ENCODE results near the gene SLC22A8. TPM values are rescaled to one million over a fixed set of nuclear protein-coding genes. Genes with fewer than 3 reads are reported as not detected.
"Not testable (repeated sequence)": the region's sequence is repeated elsewhere in the genome, so short reads cannot be mapped to it uniquely, and the experiment has no call there.

The SLC22A8 gene
- total and polyA plus RNA-seq, 10 of the 15 experiments (the other 5 are each of a cell fraction or from before 2014, with no cell fraction given): not detected

DNA sequence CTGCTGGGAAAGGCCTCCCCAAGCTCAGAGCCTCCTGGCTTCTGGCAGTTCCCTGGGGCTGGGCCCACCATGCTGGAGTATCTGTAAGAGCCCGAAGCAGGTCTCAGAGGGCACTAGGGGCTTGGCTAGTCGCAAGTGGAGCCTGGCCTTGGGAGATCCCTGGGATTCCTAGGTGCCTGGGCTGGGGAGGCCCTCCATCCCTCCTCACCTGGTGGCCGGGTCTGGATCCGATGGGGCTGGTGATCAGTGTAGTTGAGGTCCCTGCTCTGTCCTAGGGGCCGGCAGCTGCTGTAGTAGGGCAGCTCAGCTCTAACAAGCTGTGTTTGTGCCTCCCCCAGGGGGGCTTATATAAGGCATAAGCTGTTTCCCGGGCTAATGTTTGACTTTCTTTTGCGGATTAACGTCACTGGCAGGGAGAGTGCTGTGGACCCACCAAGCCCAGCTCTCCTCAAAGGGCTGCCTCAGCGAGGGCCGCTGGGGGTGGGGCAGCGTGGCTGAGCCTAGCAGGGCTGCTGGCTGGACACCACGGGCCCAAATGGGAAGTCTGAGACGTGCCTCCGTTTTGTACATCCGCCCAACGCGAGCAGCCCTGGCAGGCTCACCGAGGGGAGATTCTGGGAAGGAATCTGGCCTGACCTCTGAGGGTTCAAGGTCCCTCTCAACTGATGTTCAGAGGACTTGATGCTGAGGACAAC, at the start of gene SLC22A8 (continued):
- TF ChIP-seq, protein P1, sequence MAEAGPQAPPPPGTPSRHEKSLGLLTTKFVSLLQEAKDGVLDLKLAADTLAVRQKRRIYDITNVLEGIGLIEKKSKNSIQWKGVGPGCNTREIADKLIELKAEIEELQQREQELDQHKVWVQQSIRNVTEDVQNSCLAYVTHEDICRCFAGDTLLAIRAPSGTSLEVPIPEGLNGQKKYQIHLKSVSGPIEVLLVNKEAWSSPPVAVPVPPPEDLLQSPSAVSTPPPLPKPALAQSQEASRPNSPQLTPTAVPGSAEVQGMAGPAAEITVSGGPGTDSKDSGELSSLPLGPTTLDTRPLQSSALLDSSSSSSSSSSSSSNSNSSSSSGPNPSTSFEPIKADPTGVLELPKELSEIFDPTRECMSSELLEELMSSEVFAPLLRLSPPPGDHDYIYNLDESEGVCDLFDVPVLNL (IDR thresholded peaks at IDR 0.05; ENCODE audit: low read depth, low read length): no peak

DNA sequence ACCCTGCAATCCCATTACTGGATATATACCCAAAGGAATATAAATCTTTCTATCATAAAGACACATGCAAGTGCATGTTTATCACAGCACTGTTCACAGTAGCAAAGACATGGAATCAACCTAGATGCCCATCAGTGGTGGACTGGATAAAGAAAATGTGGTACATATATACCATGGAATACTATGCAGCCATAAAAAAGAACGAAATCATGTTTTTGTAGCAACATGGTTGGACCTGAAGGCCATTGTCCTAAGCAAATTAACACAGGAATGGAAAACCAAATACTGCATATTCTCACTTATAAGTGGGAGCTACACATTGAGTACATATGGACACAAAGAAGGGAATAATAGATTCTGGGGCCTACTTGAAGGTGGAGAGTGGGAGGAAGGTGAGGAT, 30.6 kb upstream of the SLC22A8 start:
- SMC1A ChIA-PET (ENCODE audit: uncharacterized antibody, unreplicated experiment); H2AFZ ChIP-seq (ENCODE audit: control insufficient read depth, low read depth, low read length); BruUV-seq (replicated peaks); H3K27ac ChIP-seq (ENCODE audit: control insufficient read depth, insufficient read depth); DNase-seq (ENCODE audit: low read depth, low spot score); POLR2A ChIA-PET; RAD21 ChIA-PET (ENCODE audit: unreplicated experiment); H3K4me1 ChIP-seq (ENCODE audit: control insufficient read depth, insufficient read depth, low read length); H3K4me2 ChIP-seq (ENCODE audit: control insufficient read depth, insufficient read depth); H3K36me3 ChIP-seq (ENCODE audit: control insufficient read depth in 2 of 2, insufficient read depth in 2 of 2, low read length in 1 of 2); FAIRE-seq; CTCF ChIA-PET; in situ Hi-C loops (cut with MboI); H3K9me3 ChIP-seq (replicated peaks; ENCODE audit: control insufficient read depth, insufficient read depth, low read length); intact Hi-C loops (cut with micrococcal nuclease; ENCODE audit: unreplicated experiment); H3K27me3 ChIP-seq (replicated peaks in 1 of 2; ENCODE audit: control insufficient read depth in 2 of 2, insufficient read depth in 2 of 2, low read length in 1 of 2); H3K4me3 ChIP-seq; H3K9ac ChIP-seq (ENCODE audit: control insufficient read depth, insufficient read depth, low read length); ATAC-seq; H4K20me1 ChIP-seq (ENCODE audit: control insufficient read depth, insufficient read depth); H3K79me2 ChIP-seq (ENCODE audit: control insufficient read depth, insufficient read depth, low read length): not testable (repeated sequence)
- WGBS (ENCODE audit: insufficient coverage, insufficient replicate concordance, low lambda C conversion rate, missing lambda C conversion rate): 0% methylated on average over 1 of the region's 1 CpG

DNA sequence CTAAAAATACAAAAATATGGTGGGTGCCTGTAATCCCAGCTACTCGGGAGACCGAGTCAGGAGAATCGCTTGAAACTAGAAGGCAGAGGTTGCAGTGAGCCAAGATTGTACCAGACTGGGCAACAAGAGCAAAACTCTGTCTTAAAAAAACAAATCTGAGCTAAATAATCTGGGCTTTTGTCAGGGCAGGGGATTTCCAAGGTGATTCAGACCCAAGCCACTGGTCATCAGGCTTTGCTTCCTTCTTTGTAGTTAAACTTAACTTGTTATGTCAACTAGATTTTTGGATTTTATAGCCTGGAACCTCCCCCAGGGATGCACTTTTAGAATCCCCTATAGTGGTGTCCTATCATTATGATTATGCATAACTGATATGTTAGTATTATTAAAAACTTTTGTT, 27.0 kb upstream of the SLC22A8 start:
- Histone ChIP-seq H3K4me3 (no peak overlapping the region), H3K36me3 (ENCODE audit: control insufficient read depth in 2 of 2, insufficient read depth in 2 of 2, low read length in 1 of 2) (no peaks in the 10 kb centered on the region), H2AFZ (ENCODE audit: control insufficient read depth, low read depth, low read length) (no peak overlapping the region), H3K4me2 (ENCODE audit: control insufficient read depth, insufficient read depth) (no peak overlapping the region), H3K27me3 (replicated peaks in 1 of 2; ENCODE audit: control insufficient read depth in 2 of 2, insufficient read depth in 2 of 2, low read length in 1 of 2) (no peaks in the 10 kb centered on the region), H3K79me2 (ENCODE audit: control insufficient read depth, insufficient read depth, low read length) (no peaks in the 10 kb centered on the region), H3K9me3 (replicated peaks; ENCODE audit: control insufficient read depth, insufficient read depth, low read length) (no peaks in the 10 kb centered on the region), H4K20me1 (ENCODE audit: control insufficient read depth, insufficient read depth) (no peaks in the 10 kb centered on the region), H3K27ac (ENCODE audit: control insufficient read depth, insufficient read depth) (no peak overlapping the region), H3K4me1 (ENCODE audit: control insufficient read depth, insufficient read depth, low read length) (no peaks in the 10 kb centered on the region), H3K9ac (ENCODE audit: control insufficient read depth, insufficient read depth, low read length) (no peak overlapping the region)
- ChIA-PET CTCF (interaction anchor here (1.4 kb wide), 1 partner anchor 137 kb away, joined by 3 read pairs; no protein-coding TSS in a partner anchor), POLR2A (interaction anchor here (0.6 kb wide), 1 partner anchor 119 kb away, joined by 4 read pairs; no protein-coding TSS in a partner anchor), SMC1A (ENCODE audit: uncharacterized antibody, unreplicated experiment) (no interaction called here), RAD21 (ENCODE audit: unreplicated experiment) (no interaction called here)
- in situ Hi-C loops (cut with MboI) (no loop called here), intact Hi-C loops (cut with micrococcal nuclease; ENCODE audit: unreplicated experiment) (no loop called here)
- ATAC-seq: no peak
- no peak for FAIRE-seq
- DNase-seq (ENCODE audit: low read depth, low spot score): no peak
- BruUV-seq (replicated peaks): no TSS peak
- WGBS (ENCODE audit: insufficient coverage, insufficient replicate concordance, low lambda C conversion rate, missing lambda C conversion rate): 82% methylated on average over 3 of the region's 3 CpGs
- TF ChIP-seq, protein P2, sequence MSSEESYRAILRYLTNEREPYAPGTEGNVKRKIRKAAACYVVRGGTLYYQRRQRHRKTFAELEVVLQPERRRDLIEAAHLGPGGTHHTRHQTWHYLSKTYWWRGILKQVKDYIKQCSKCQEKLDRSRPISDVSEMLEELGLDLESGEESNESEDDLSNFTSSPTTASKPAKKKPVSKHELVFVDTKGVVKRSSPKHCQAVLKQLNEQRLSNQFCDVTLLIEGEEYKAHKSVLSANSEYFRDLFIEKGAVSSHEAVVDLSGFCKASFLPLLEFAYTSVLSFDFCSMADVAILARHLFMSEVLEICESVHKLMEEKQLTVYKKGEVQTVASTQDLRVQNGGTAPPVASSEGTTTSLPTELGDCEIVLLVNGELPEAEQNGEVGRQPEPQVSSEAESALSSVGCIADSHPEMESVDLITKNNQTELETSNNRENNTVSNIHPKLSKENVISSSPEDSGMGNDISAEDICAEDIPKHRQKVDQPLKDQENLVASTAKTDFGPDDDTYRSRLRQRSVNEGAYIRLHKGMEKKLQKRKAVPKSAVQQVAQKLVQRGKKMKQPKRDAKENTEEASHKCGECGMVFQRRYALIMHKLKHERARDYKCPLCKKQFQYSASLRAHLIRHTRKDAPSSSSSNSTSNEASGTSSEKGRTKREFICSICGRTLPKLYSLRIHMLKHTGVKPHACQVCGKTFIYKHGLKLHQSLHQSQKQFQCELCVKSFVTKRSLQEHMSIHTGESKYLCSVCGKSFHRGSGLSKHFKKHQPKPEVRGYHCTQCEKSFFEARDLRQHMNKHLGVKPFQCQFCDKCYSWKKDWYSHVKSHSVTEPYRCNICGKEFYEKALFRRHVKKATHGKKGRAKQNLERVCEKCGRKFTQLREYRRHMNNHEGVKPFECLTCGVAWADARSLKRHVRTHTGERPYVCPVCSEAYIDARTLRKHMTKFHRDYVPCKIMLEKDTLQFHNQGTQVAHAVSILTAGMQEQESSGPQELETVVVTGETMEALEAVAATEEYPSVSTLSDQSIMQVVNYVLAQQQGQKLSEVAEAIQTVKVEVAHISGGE (CRISPR knock-in tag; IDR thresholded peaks at IDR 0.05): no peak
- no peak for TF ChIP-seq JUNB (IDR thresholded peaks at IDR 0.05)
- TF ChIP-seq CBX3 (IDR thresholded peaks at IDR 0.05; ENCODE audit: borderline replicate concordance, low read depth): no peak
- no peak for TF ChIP-seq SRF (IDR thresholded peaks at IDR 0.05; ENCODE audit: low read depth in 2 of 2, low read length in 2 of 2)
- no peak for TF ChIP-seq KLF5 (IDR thresholded peaks at IDR 0.05; ENCODE audit: partially characterized antibody)
- TF ChIP-seq BMI1 (IDR thresholded peaks at IDR 0.05; ENCODE audit: borderline replicate concordance): no peak
- TF ChIP-seq, protein P3, sequence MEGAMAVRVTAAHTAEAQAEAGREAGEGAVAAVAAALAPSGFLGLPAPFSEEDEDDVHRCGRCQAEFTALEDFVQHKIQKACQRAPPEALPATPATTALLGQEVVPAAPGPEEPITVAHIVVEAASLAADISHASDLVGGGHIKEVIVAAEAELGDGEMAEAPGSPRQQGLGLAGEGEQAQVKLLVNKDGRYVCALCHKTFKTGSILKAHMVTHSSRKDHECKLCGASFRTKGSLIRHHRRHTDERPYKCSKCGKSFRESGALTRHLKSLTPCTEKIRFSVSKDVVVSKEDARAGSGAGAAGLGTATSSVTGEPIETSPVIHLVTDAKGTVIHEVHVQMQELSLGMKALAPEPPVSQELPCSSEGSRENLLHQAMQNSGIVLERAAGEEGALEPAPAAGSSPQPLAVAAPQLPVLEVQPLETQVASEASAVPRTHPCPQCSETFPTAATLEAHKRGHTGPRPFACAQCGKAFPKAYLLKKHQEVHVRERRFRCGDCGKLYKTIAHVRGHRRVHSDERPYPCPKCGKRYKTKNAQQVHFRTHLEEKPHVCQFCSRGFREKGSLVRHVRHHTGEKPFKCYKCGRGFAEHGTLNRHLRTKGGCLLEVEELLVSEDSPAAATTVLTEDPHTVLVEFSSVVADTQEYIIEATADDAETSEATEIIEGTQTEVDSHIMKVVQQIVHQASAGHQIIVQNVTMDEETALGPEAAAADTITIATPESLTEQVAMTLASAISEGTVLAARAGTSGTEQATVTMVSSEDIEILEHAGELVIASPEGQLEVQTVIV (IDR thresholded peaks at IDR 0.05; ENCODE audit: borderline replicate concordance, partially characterized antibody): no peak
